GM12874 (cell line): ENCODE measurements around the gene INHBE.

Source experiments
- CTCF ChIP-seq: IDR thresholded peaks from 2 replicates; pipeline ENCODE4 v1.5.1; 2011; ENCODE audit warnings: low read depth, mild to moderate bottlenecking, control low read depth, low read length, moderate library complexity; ENCODE audit not compliant: insufficient read depth

Gene INHBE

GRCh38 chr12:57470970-57471656 lies 16.0 kb downstream of the INHBE start:
- no peak for TF ChIP-seq CTCF

GRCh38 chr12:57471661-57472060 lies 16.6 kb downstream of the INHBE start:
- TF ChIP-seq CTCF, result no peak

- TF ChIP-seq CTCF, result no peak
These were observed 17.3 kb downstream of the INHBE start for GRCh38 chr12:57472391-57472790.

GRCh38 chr12:57473392-57473791 lies 18.3 kb downstream of the INHBE start:
- no peak for TF ChIP-seq CTCF

GRCh38 chr12:57473886-57474285 lies 18.8 kb downstream of the INHBE start:
- no peak for TF ChIP-seq CTCF

GRCh38 chr12:57474430-57474829 lies 19.3 kb downstream of the INHBE start:
- no peak for TF ChIP-seq CTCF

GRCh38 chr12:57474862-57475261 lies 19.8 kb downstream of the INHBE start:
- no peak for TF ChIP-seq CTCF
